ENCODE results near the gene MNT.

DNA sequence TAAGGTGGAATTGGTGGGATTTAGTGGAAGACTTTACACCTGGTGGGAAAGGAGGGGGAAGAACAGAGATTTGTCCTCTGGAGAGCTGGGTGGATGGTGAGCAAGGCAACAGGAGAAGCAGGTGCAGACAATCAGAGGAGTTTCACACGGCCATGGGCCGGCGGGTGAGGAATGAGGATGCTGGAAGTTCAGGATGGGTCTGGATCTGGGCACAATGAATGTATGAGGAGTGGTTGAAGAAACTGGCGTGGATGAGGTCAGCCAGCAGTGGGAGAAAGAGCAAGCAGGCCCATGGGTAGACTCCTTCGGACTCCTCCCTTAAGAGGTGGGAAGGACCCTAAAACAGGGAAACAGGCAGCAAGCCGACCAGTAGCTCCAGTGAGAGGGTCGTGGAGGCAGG lies 10.1 kb upstream of the MNT start:
- no peak for TF ChIP-seq GATA2 (IDR thresholded peaks at IDR 0.05; ENCODE audit: low read depth, low read length)
- TF ChIP-seq GATA3 (IDR thresholded peaks at IDR 0.05; ENCODE audit: low read depth, low read length): no peak

All from SH-SY5Y (cell line).